ENCODE measurements around the gene G0S2.

The G0S2 gene

DNA sequence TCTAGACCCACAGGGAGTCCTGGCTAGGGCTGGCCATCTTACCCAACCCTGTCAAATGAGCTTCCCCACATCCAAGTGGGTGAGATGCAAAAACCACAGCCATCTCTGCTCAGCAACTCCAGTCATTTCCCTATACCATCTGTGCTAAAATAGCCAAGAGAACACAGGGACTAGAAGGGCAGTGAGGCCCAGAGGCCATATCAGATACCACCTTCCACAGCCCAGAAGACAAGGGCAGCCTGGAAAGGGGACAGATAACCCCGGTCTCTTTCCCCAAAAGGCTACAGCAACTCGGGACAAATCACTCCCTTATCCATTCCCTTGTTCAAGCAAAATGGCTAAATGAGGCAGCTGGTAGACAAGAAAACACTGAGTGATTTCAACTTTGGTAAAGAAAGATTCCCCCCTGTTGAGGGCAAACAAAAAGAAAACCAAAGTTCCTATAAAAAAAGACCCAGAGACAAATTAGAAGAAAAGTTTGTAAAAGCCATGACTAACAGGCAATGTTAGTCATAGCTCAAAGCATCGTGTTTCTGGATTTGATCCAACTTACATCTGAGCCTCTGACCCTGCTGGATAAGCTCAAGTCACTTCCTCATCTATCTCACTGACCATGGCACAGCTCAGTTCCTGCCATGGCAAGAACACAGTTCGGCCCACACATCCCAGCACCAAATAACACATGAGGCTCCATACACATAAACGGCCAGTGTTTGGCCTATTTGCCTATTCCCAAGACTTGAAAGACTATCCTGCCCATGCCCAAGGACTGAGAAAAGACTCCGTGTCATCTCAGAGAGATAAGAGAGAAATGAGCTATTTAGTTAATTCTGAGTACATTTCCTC is 26.1 kb upstream of the G0S2 start:
- TF ChIP-seq, protein P1, sequence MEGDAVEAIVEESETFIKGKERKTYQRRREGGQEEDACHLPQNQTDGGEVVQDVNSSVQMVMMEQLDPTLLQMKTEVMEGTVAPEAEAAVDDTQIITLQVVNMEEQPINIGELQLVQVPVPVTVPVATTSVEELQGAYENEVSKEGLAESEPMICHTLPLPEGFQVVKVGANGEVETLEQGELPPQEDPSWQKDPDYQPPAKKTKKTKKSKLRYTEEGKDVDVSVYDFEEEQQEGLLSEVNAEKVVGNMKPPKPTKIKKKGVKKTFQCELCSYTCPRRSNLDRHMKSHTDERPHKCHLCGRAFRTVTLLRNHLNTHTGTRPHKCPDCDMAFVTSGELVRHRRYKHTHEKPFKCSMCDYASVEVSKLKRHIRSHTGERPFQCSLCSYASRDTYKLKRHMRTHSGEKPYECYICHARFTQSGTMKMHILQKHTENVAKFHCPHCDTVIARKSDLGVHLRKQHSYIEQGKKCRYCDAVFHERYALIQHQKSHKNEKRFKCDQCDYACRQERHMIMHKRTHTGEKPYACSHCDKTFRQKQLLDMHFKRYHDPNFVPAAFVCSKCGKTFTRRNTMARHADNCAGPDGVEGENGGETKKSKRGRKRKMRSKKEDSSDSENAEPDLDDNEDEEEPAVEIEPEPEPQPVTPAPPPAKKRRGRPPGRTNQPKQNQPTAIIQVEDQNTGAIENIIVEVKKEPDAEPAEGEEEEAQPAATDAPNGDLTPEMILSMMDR (IDR thresholded peaks at IDR 0.05): no peak
- no peak for TF ChIP-seq ZFX (IDR thresholded peaks at IDR 0.05; ENCODE audit: borderline replicate concordance)
- H3K27ac ChIP-seq: peak overlapping the region; percentile 6; the same call in 1 of the 2 replicates

DNA sequence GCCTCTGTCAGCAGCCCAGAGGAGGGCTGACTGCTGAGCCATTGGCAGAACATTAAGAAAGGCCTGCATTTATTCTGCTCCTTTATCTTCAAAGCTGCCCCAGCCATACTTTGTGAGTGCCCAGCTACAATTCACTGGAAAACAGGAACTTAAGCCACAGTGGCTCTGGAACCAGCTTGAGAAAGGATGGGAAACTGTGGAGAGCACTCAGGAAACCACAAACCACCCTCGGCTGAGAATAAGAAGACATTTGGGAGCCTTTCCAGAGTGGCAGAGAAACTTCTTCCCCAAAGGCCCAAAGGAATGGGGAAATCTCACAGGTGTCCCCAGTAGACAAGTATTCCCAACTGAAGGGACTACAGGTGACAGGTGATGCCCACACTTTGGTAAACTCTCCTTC is 24.8 kb upstream of the G0S2 start:
- TF ChIP-seq, protein P1 (IDR thresholded peaks at IDR 0.05): no peak
- no peak for TF ChIP-seq ZFX (IDR thresholded peaks at IDR 0.05; ENCODE audit: borderline replicate concordance)
- no peak overlapping the region for H3K27ac ChIP-seq

DNA sequence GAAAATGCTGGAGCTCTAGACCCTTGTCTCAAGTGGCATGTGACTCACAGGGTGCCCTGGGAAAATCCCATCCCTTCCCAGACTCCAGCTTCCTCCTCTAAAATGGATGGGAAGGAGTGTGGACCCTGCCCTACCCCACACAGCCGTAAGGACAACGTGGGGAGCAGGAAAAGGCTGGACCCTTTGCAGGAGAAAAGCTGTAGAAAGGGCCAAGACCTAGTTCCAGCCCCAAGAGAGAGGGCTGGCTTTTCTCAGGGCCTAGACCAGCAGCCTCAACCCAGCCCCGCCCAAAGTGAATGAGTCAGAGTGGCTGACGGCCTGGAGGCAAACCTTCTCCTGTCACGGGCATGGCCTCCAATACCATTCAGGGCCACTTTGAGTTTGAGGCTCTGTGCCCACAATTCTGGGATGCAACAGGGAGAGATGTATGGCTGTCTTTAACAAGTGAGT is 24.0 kb upstream of the G0S2 start:
- TF ChIP-seq, protein P1 (IDR thresholded peaks at IDR 0.05): no peak
- TF ChIP-seq ZFX (IDR thresholded peaks at IDR 0.05; ENCODE audit: borderline replicate concordance): no peak
- H3K27ac ChIP-seq: peak overlapping the region; percentile 85; the same call in 1 of the 2 replicates

DNA sequence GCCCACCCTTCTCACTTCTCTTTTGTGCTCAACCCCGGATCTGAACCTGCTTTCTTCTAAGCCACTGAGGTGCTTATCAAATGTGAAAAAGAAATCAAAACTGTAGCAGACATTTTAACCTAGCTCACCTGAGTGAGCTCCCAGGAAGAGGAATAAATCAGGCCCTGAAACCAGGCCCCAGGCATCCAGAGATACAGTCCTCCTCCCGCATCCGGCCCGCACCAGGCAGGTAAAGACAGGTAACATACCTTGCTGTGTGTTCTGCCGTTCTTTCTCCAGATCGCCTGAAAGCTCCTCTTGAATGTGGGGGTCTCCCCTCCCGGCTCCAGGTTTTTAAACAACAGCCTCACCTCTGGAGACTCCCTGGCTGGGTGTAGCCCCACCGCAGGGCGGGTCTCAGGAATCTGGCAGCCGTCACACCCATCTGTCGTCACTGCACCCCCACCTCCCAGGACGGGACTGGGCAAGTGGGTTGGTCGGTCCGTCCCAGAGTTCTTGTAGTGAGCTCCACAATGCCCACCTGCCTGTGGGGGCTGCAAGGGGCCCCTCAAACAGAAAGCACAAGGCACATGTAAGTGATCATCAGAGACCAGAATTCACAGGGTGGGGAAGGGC is 23.0 kb upstream of the G0S2 start, which contains the start of gene LAMB3:
Gene LAMB3 (minus strand): TSS at position 305 of the 615 bp plus-strand sequence. CDS start 1,481 bp downstream, outside the sequence.
- no peak for TF ChIP-seq ZFX (IDR thresholded peaks at IDR 0.05; ENCODE audit: borderline replicate concordance)
- TF ChIP-seq, protein P1 (IDR thresholded peaks at IDR 0.05): no peak
- peak within 1 kb of the TSS; percentile 85 for H3K27ac ChIP-seq

DNA sequence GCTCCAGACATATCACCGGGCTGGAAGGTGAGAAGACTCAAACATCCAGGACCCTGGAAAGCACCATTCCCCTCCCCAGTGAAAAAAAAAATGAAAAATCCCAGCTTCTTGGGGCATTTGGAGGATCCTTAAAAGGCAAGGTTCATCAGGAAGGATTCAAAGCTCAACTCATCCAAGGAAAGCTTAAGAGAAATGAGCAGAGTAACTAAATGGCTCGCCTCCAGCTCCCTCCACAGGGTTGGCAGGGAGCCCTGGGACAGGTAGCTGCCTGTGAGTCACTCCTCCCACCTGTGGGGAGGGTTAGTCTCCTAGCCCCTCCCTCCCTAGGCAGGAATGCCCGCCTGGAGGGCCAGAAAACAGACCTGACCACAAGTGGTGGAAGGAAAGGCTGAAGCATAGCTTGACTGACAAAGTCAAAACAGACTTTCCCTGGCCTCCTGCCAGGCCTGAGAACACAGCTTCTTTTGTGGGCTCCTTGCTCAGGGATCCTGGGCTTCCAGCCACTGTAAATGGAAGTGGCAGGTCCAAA is 22.3 kb upstream of the G0S2 start:
- peak overlapping the region; percentile 85 for H3K27ac ChIP-seq
- TF ChIP-seq, protein P1 (IDR thresholded peaks at IDR 0.05): no peak
- TF ChIP-seq ZFX (IDR thresholded peaks at IDR 0.05; ENCODE audit: borderline replicate concordance): no peak

DNA sequence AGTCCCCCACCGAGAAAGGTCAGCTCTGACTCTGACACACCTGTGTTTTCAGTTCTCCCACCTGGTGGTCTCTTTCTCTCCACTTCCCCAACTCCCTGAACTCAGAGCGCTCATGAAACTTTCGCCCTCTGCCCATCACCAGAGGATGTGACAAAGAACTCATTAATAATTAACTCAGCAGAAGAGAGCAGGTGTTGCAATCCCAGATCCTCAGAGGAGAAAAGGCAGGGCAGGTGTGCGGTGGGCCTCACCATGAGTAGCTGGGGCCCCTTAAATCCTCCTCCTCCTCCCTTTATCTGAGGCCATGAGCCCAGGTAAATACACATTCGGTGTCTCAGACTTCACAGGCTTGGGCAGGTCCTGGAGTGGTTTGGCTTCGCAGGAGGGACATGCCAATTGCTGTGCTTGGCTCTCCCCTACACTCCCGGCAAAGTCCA is 21.3 kb upstream of the G0S2 start:
- peak overlapping the region; percentile 85 for H3K27ac ChIP-seq
- TF ChIP-seq, protein P1 (IDR thresholded peaks at IDR 0.05): no peak
- no peak for TF ChIP-seq ZFX (IDR thresholded peaks at IDR 0.05; ENCODE audit: borderline replicate concordance)
